GM10266 (cell line): ENCODE data around the gene POU4F2.

Source experiments
- DNase-seq: peaks from one replicate; pipeline ENCODE4 v3.0.0; 2012; ENCODE audit errors: extremely low spot score
- CTCF ChIP-seq: IDR thresholded peaks from 2 replicates; pipeline ENCODE4 v1.5.1; 2012; ENCODE audit warnings: mild to moderate bottlenecking, low read depth; ENCODE audit not compliant: control insufficient read depth, insufficient read depth; ENCODE audit errors: missing control alignments

POU4F2 gene

GRCh38 chr4:146645921-146646320, 7.2 kb downstream of the POU4F2 start:
- TF ChIP-seq CTCF: no peak
- no peak for DNase-seq

- TF ChIP-seq CTCF: no peak
- DNase-seq: no peak
These were observed 8.1 kb downstream of the POU4F2 start for GRCh38 chr4:146646593-146647325.

- no peak for DNase-seq
- no peak for TF ChIP-seq CTCF
These were observed 9.1 kb downstream of the POU4F2 start for GRCh38 chr4:146647615-146648460.

GRCh38 chr4:146648461-146648783, 9.7 kb downstream of the POU4F2 start:
- TF ChIP-seq CTCF: no peak
- DNase-seq: no peak

- no peak for TF ChIP-seq CTCF
- DNase-seq: no peak
These were observed 10.5 kb downstream of the POU4F2 start for GRCh38 chr4:146649232-146649631.

GRCh38 chr4:146650034-146650433, 11.3 kb downstream of the POU4F2 start:
- no peak for TF ChIP-seq CTCF
- DNase-seq: no peak
